Fibroblast of mammary gland (primary cell): Measurements from ENCODE around the gene DOCK2.

Experiments
- DNase-seq: peaks from one replicate; pipeline ENCODE4 v3.0.0-alpha.2; 2010; ENCODE audit warnings: low read depth
- H3K4me3 ChIP-seq: 2 replicates; pipeline ENCODE4 v1.5.1; 2011; ENCODE audit warnings: low read depth, mild to moderate bottlenecking, low read length, moderate library complexity; ENCODE audit not compliant: control insufficient read depth
- TF ChIP-seq, protein P1 (sequence below): conservative IDR thresholded peaks from 2 replicates; pipeline ENCODE4 v1.5.1; 2011; ENCODE audit warnings: low read depth, low read length, inconsistent platforms; ENCODE audit not compliant: control insufficient read depth, insufficient read depth

The DOCK2 gene

DNA sequence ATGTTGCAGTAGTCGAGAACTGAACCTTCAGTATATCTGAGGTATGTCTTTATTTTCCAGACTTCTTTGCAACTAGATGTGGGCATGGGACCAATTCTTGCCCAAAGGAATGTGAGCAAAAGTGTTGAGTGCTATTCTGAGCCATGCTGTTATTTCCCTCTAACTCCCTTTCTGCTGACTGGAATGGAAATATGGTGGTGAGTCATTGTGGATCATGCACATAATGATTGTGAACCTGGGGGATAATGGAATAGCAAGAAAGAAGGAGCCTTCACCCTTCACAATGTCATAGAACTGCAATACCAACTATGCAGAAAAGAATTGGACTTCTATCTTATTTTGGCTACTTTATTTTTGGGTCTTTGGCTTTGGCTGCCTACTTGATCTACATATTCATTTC is 10.3 kb upstream of the DOCK2 start:
- no peak overlapping the region for H3K4me3 ChIP-seq
- TF ChIP-seq, protein P1, sequence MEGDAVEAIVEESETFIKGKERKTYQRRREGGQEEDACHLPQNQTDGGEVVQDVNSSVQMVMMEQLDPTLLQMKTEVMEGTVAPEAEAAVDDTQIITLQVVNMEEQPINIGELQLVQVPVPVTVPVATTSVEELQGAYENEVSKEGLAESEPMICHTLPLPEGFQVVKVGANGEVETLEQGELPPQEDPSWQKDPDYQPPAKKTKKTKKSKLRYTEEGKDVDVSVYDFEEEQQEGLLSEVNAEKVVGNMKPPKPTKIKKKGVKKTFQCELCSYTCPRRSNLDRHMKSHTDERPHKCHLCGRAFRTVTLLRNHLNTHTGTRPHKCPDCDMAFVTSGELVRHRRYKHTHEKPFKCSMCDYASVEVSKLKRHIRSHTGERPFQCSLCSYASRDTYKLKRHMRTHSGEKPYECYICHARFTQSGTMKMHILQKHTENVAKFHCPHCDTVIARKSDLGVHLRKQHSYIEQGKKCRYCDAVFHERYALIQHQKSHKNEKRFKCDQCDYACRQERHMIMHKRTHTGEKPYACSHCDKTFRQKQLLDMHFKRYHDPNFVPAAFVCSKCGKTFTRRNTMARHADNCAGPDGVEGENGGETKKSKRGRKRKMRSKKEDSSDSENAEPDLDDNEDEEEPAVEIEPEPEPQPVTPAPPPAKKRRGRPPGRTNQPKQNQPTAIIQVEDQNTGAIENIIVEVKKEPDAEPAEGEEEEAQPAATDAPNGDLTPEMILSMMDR: no peak
- DNase-seq: peak; percentile 94

DNA sequence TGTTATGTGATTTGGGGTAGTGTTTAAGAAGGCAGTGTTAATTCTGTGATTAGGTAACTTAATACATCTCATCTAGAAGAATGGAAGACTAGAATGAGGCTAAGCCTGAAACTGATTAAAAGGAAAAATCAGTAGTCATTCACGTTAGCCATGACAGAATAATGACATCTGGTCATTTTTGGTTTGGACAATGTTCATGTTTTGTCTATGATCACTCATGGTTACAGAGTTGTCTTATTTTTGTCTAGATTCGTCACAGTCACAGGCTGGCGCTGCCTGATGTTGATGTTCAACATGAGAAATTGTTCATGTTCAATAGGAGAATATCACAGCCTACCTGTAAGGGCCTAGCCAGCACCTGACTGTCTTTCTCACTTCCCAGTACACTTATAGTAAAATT is 9.5 kb upstream of the DOCK2 start:
- TF ChIP-seq, protein P1: no peak
- no peak overlapping the region for H3K4me3 ChIP-seq
- no peak for DNase-seq

DNA sequence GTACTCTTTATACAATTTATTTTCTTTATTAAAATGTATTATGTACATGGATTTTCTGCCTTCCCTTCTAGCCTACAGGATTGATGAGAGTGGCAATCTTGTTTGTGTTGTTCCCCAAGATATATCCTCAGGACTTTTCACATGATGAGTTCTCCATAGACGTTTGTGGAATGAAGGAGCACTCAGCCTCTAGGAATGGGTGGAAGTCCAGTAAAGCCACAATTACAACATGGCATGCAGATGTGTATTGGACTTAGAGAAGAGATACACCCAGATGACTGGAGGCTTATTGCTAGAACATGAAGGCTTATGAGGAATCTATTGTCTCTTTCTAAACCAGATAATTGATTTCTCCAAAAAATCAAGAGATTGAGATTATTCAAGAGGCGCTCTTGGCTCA is 8.2 kb upstream of the DOCK2 start:
- H3K4me3 ChIP-seq: no peak overlapping the region
- DNase-seq: peak; percentile 90
- TF ChIP-seq, protein P1: no peak

DNA sequence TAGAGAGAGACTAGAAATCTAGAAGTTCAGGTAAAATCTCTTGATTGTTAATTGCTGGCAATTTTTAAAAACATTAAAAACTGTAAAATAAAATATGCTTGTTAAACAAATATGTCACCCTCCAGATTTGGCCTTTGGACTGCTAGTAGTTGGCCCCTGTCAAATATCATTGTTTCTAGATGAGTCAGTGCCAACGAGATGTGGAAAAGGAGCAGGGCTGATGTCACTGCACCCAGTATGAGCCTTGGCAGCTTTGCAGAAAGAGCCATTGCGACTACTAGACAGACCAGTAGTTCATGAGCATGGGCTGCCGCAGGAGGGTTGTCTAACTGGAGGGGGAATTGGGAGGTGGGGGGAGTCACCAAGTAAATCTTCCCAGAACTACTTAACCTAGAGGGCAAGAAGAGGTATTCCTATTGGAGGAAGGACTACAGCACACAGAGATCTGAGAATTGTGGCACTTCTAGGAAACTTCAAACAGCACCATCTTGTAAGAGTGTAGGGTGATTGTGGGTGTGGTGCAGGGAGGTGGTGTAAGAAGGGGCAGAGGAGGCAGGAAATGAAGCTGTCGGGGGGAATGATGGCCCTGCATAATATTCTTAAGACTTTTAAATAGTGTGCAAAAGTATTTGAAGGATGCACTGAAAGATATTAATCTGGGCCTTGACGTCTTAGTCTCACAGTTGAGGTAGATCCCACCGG is 7.1 kb upstream of the DOCK2 start:
- DNase-seq: peak; percentile 89
- TF ChIP-seq, protein P1: no peak
- no peak overlapping the region for H3K4me3 ChIP-seq

DNA sequence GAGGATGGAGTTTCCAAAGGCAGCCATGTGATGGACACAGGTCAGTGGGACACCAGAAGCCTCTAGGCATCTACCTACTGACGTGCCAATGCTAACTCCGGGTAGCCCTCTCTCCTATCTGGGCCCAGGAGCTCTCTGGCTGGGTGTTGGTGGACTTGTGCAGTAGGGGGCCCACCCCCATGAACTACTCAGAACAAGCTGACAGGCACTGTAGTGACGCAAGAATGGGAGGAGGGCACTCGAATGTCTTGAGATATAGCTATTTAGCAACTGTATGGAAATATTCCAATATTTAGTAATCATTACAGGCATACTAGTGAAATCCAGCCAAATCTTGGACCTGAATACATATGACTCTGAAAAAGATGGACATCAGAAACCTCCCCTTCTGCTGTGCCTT is 5.7 kb upstream of the DOCK2 start:
- H3K4me3 ChIP-seq: no peak overlapping the region
- TF ChIP-seq, protein P1: no peak
- peak; percentile 92 for DNase-seq

DNA sequence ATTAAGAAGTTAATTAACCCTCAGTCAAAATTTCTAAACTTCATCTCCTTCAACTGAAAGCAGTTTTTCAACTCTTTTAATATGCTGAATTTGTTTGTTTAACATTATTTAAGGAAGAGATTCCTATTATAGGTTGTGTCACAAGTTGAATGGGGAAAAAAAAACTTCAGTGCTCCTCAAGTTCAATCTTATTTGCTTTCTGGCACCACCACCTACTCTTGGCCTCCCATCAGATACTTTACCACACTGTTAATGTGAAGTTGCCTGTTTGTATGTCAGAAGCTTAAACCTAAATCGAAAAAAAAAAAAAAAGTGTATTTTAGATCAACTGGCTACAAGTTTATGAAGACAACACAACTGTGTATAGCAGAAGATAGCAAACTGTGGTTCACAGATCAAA is 4.1 kb upstream of the DOCK2 start:
- DNase-seq: no peak
- TF ChIP-seq, protein P1: no peak
- H3K4me3 ChIP-seq: no peak overlapping the region

DNA sequence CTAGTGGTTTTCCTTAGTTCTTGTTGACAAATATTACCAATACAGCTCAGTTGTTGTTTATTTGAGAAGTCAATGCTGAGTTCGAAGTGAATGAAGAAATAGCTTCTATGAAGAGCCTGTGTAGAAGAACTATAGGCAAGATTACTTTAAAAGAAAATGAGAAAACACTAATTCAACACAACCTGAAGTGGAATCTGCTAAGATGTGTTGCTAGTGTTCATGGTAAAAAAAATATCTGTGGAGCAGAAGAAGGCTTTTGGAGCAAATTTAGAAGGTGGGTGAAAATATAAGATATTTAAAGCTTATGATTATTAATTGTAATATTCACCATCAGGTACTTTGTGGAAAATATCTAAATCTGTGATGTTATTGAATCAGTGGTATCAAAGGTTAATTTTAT is 2.5 kb upstream of the DOCK2 start:
- TF ChIP-seq, protein P1: no peak
- H3K4me3 ChIP-seq: no peak overlapping the region
- no peak for DNase-seq
